NCI-H526 treated with DMSO at 0.1 percent for 48 hours (cell line): ENCODE results near the gene TENT5C.
"Not testable (repeated sequence)": the region's sequence is repeated elsewhere in the genome, so short reads cannot be mapped to it uniquely, and the experiment has no call there.

Experiments used
- DNase-seq: peaks from one replicate; lab custom pipeline; 2025; lab: John Stamatoyannopoulos, UW

TENT5C gene

GRCh38 chr1:117605774-117606648 lies at the start of gene TENT5C:
TENT5C (plus strand) TSS chr1:117606048; CDS start chr1:117622869, 16,821 bp downstream.
- DNase-seq, result peak; percentile 94

- no peak for DNase-seq
Measured at GRCh38 chr1:117556341-117556740, 49.5 kb upstream of the TENT5C start.

- DNase-seq, result no peak
Measured at GRCh38 chr1:117556976-117557375, 48.9 kb upstream of the TENT5C start.

GRCh38 chr1:117558451-117558850 lies 47.4 kb upstream of the TENT5C start:
- not testable (repeated sequence) for DNase-seq

GRCh38 chr1:117559139-117559538 lies 46.7 kb upstream of the TENT5C start:
- no peak for DNase-seq

GRCh38 chr1:117559985-117560384 lies 45.9 kb upstream of the TENT5C start:
- DNase-seq, result no peak

GRCh38 chr1:117561071-117561470 lies 44.8 kb upstream of the TENT5C start:
- DNase-seq, result no peak

- DNase-seq, result no peak
Measured at GRCh38 chr1:117561551-117561950, 44.3 kb upstream of the TENT5C start.

GRCh38 chr1:117562581-117563491 lies 43.0 kb upstream of the TENT5C start:
- DNase-seq, result no peak

GRCh38 chr1:117563492-117563875 lies 42.4 kb upstream of the TENT5C start:
- no peak for DNase-seq

- no peak for DNase-seq
Measured at GRCh38 chr1:117564227-117565075, 41.4 kb upstream of the TENT5C start.

GRCh38 chr1:117565076-117565556 lies 40.7 kb upstream of the TENT5C start:
- DNase-seq, result no peak

- DNase-seq, result no peak
Measured at GRCh38 chr1:117565745-117566455, 39.9 kb upstream of the TENT5C start.

GRCh38 chr1:117566556-117566955 lies 39.3 kb upstream of the TENT5C start:
- no peak for DNase-seq

- no peak for DNase-seq
Measured at GRCh38 chr1:117567435-117567834, 38.4 kb upstream of the TENT5C start.

- no peak for DNase-seq
Measured at GRCh38 chr1:117567976-117568375, 37.9 kb upstream of the TENT5C start.

- no peak for DNase-seq
Measured at GRCh38 chr1:117568999-117569398, 36.8 kb upstream of the TENT5C start.

GRCh38 chr1:117569856-117570255 lies 36.0 kb upstream of the TENT5C start:
- DNase-seq, result no peak

- no peak for DNase-seq
Measured at GRCh38 chr1:117570988-117571409, 34.8 kb upstream of the TENT5C start.

- no peak for DNase-seq
Measured at GRCh38 chr1:117571496-117571895, 34.4 kb upstream of the TENT5C start.

- no peak for DNase-seq
Measured at GRCh38 chr1:117572546-117572945, 33.3 kb upstream of the TENT5C start.
